GM12878 (cell line): ENCODE measurements around the gene BDH2. TPM values are rescaled to one million over a fixed set of nuclear protein-coding genes. Genes with fewer than 3 reads are reported as not detected.

Experiments used
- ATAC-seq: fragments of 200-7000 bp; cut with Tn5 transposase; 3 replicates; pipeline ENCODE4 v1.9.1; 2020; ENCODE audit warnings: mild to moderate bottlenecking, moderate library complexity
- BruUV-seq: library from RNA; stranded (reverse); fragments of 400-500 nt; replicated peaks from 2 replicates; lab custom pipeline; 2021; lab: Mats Ljungman, UMichigan
- CTCF ChIA-PET: fragments of 300-600 bp; sonication (Branson Sonifier 250); formaldehyde crosslinking; extraction: SDS; loops from one replicate; lab custom pipeline; 2021; ENCODE audit warnings: inconsistent platforms; lab: Yijun Ruan, JAX
- POLR2A ChIA-PET: fragments of 350-600 bp; formaldehyde crosslinking; extraction: SDS; loops from one replicate; lab custom pipeline; 2021; ENCODE audit warnings: inconsistent platforms; lab: Charles Lee
- RAD21 ChIA-PET: fragments of 300-600 bp; sonication (Branson Sonifier 250); formaldehyde crosslinking; loops from one replicate; lab custom pipeline; 2023; ENCODE audit warnings: antibody characterized with exemption; ENCODE audit not compliant: unreplicated experiment; lab: Charles Lee
- SMC1A ChIA-PET: fragments of 300-600 bp; sonication (Branson Sonifier 250); formaldehyde crosslinking; loops from one replicate; lab custom pipeline; 2023; ENCODE audit not compliant: unreplicated experiment, uncharacterized antibody; lab: Charles Lee
- DNase-seq: peaks from one replicate; pipeline ENCODE4 v3.0.0-alpha.2; 2011; ENCODE audit warnings: low read depth, low spot score
- FAIRE-seq: peaks from 3 replicates; lab custom pipeline; 2011; peaks lifted over from hg19 to GRCh38; lab: Jason Lieb, UNC
- H2AFZ ChIP-seq: 2 replicates; pipeline ENCODE4 v1.6.0; 2011; ENCODE audit warnings: low read depth, low read length, control low read depth; ENCODE audit not compliant: control insufficient read depth
- H3K27ac ChIP-seq: 2 replicates; pipeline ENCODE4 v1.5.1; 2011; ENCODE audit warnings: control low read depth; ENCODE audit not compliant: control insufficient read depth, insufficient read depth
- H3K27me3 ChIP-seq, 2 experiments: replicated peaks in 1 of 2; 2 replicates each; pipeline versions ENCODE4 v1.6.0 to v1.6.1; 2011; ENCODE audit warnings: low read length in 1 of 2; ENCODE audit not compliant: control insufficient read depth in 2 of 2, insufficient read depth in 2 of 2
- H3K36me3 ChIP-seq, 2 experiments: 2 replicates each; pipeline ENCODE4 v1.5.1; 2011; ENCODE audit warnings: low read length in 1 of 2; ENCODE audit not compliant: control insufficient read depth in 2 of 2, insufficient read depth in 2 of 2
- H3K4me1 ChIP-seq: 2 replicates; pipeline ENCODE4 v1.6.1; 2011; ENCODE audit warnings: mild to moderate bottlenecking, low read length, moderate library complexity, mixed read lengths; ENCODE audit not compliant: control insufficient read depth, insufficient read depth
- H3K4me2 ChIP-seq: 2 replicates; pipeline ENCODE4 v1.6.0; 2011; ENCODE audit warnings: control low read depth; ENCODE audit not compliant: control insufficient read depth, insufficient read depth
- H3K4me3 ChIP-seq: fragments of 200-600 bp; sonication (generic); 2 replicates; pipeline ENCODE4 v1.5.1; 2016
- H3K79me2 ChIP-seq: 2 replicates; pipeline ENCODE4 v1.6.0; 2011; ENCODE audit warnings: low read length; ENCODE audit not compliant: control insufficient read depth, insufficient read depth
- H3K9ac ChIP-seq: 2 replicates; pipeline ENCODE4 v1.8.0; 2011; ENCODE audit warnings: low read length, control low read depth, mixed read lengths; ENCODE audit not compliant: control insufficient read depth, insufficient read depth
- H3K9me3 ChIP-seq: replicated peaks from 3 replicates; pipeline ENCODE4 v1.5.1; 2011; ENCODE audit warnings: mild to moderate bottlenecking, low read length; ENCODE audit not compliant: control insufficient read depth, insufficient read depth
- H4K20me1 ChIP-seq: 2 replicates; pipeline ENCODE4 v1.6.0; 2011; ENCODE audit not compliant: control insufficient read depth, insufficient read depth
- CEBPB ChIP-seq, 2 experiments: fragments of 150-350 bp in 1 of 2; IDR thresholded peaks; 2 replicates each; pipeline ENCODE4 v1.6.1; 2012 to 2014; ENCODE audit warnings: low read depth in 2 of 2, low read length in 2 of 2, borderline replicate concordance in 1 of 2, inconsistent platforms in 1 of 2
- EGR1 ChIP-seq, 2 experiments: IDR thresholded peaks; 1 replicate in 1 of 2; 2 replicates in 1 of 2; pipeline ENCODE4 v1.6.1; 2011 to 2012; ENCODE audit warnings: low read depth in 2 of 2, low read length in 2 of 2, borderline replicate concordance in 1 of 2, mild to moderate bottlenecking in 1 of 2, moderate library complexity in 1 of 2
- FOXK2 ChIP-seq: fragments of 450-650 bp; IDR thresholded peaks from 2 replicates; pipeline ENCODE4 v1.6.1; 2017; ENCODE audit warnings: mild to moderate bottlenecking, moderate library complexity
- NFXL1 ChIP-seq: fragments of 450-650 bp; IDR thresholded peaks from 2 replicates; pipeline ENCODE4 v1.6.1; 2017; ENCODE audit warnings: antibody characterized with exemption, mild to moderate bottlenecking, borderline replicate concordance
- NFYB ChIP-seq: IDR thresholded peaks from 2 replicates; pipeline ENCODE4 v1.6.1; 2011; ENCODE audit warnings: low read depth, mild to moderate bottlenecking, low read length, improper control_type of control experiment, moderate library complexity; ENCODE audit not compliant: insufficient read depth
- NR2C1 ChIP-seq: fragments of 450-650 bp; IDR thresholded peaks from 2 replicates; pipeline ENCODE4 v1.6.1; 2017; ENCODE audit warnings: antibody characterized with exemption, mild to moderate bottlenecking, moderate library complexity
- RELA ChIP-seq: fragments of 450-650 bp; IDR thresholded peaks from 2 replicates; pipeline ENCODE4 v1.8.0; 2014; ENCODE audit warnings: borderline replicate concordance; ENCODE audit not compliant: partially characterized antibody
- SREBF1 ChIP-seq: IDR thresholded peaks from 2 replicates; pipeline ENCODE4 v1.6.1; 2012; ENCODE audit warnings: mild to moderate bottlenecking, low read length
- WGBS: methylation state at CpG from one replicate; pipeline ENCODE4 v1.1.6; 2016; ENCODE audit warnings: low lambda C conversion rate; ENCODE audit not compliant: insufficient replicate concordance, insufficient coverage; ENCODE audit errors: missing lambda C conversion rate; 5-methylcytosine and 5-hydroxymethylcytosine counted together
- in situ Hi-C: fragments of 300-500 bp; cut with MboI; formaldehyde crosslinking; loops from 9 replicates; pipeline ENCODE4 v1.14.3; 2018; ENCODE audit warnings: mixed read lengths
- intact Hi-C: fragments of 100-400 bp; cut with micrococcal nuclease; formaldehyde crosslinking; loops from one replicate; pipeline ENCODE4 v1.14.2; 2022; ENCODE audit not compliant: unreplicated experiment
- polyA plus RNA-seq, 11 experiments: library from polyadenylated mRNA; depleted of rRNA in 4 of 11; unstranded in 6 of 11; stranded (reverse) in 5 of 11; fragments of >200 nt; fragmentation: Nextera tagmentation in 4 of 11; fragmentation: Illumina TruSeq in 1 of 11; extraction: Ambion mirVana in 4 of 11; extraction: Trizol in 1 of 11; gene quantifications; 1 replicate in 1 of 11; 2 replicates in 10 of 11; pipeline versions ENCODE4 v1.2.1 to v1.2.3, GENCODE V29; 2011 to 2016; ENCODE audit warnings: inconsistent platforms in 2 of 11, missing spikeins in 2 of 11, low read depth in 1 of 11
- total RNA-seq, 4 experiments: library from RNA; depleted of rRNA in 3 of 4; stranded (reverse); fragments of >200 nt in 3 of 4; fragmentation: Illumina TruSeq in 1 of 4; extraction: Trizol in 1 of 4; gene quantifications; 2 replicates each; pipeline versions ENCODE4 v1.2.1 to v1.2.3, GENCODE V29; 2013 to 2021
- TF ChIP-seq, protein P1 (sequence below): fragments of 450-650 bp; formaldehyde crosslinking; IDR thresholded peaks from 2 replicates; pipeline ENCODE4 v1.5.0; 2022; ENCODE audit warnings: mild to moderate bottlenecking, missing genetic modification characterization
- TF ChIP-seq, protein P2 (sequence below): fragments of 450-650 bp; IDR thresholded peaks from 2 replicates; pipeline ENCODE4 v1.6.1; 2017; ENCODE audit warnings: mild to moderate bottlenecking, moderate library complexity

Gene BDH2
- total and polyA plus RNA-seq, 10 of the 15 experiments (the other 5 are each of a cell fraction or from before 2014, with no cell fraction given) = 20.9 to 47.3 (median 33.5) TPM

DNA sequence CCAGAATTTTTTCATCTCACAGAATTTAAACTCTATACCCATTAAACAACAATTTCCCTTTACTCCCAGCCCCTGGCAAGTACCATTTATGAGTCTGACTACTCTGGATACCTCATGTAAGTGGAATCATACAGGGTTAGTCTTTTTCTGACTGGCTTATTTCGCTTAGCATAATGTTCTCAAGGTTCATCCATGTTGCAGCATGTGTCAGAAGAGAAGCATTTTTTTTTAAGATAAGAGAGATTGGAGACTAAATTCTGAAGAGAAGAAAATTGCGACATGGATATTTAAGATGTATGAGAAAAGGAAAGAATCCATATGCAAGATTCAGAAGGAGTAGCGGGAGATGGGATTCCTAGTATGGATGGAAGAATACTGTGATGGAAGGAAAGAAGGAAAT is 68.8 kb downstream of the BDH2 start (continued):
- TF ChIP-seq, protein P1, sequence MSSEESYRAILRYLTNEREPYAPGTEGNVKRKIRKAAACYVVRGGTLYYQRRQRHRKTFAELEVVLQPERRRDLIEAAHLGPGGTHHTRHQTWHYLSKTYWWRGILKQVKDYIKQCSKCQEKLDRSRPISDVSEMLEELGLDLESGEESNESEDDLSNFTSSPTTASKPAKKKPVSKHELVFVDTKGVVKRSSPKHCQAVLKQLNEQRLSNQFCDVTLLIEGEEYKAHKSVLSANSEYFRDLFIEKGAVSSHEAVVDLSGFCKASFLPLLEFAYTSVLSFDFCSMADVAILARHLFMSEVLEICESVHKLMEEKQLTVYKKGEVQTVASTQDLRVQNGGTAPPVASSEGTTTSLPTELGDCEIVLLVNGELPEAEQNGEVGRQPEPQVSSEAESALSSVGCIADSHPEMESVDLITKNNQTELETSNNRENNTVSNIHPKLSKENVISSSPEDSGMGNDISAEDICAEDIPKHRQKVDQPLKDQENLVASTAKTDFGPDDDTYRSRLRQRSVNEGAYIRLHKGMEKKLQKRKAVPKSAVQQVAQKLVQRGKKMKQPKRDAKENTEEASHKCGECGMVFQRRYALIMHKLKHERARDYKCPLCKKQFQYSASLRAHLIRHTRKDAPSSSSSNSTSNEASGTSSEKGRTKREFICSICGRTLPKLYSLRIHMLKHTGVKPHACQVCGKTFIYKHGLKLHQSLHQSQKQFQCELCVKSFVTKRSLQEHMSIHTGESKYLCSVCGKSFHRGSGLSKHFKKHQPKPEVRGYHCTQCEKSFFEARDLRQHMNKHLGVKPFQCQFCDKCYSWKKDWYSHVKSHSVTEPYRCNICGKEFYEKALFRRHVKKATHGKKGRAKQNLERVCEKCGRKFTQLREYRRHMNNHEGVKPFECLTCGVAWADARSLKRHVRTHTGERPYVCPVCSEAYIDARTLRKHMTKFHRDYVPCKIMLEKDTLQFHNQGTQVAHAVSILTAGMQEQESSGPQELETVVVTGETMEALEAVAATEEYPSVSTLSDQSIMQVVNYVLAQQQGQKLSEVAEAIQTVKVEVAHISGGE (CRISPR knock-in tag) = no peak
- TF ChIP-seq CEBPB (IDR thresholded peaks at IDR 0.05; ENCODE audit: borderline replicate concordance in 1 of 2, low read depth in 2 of 2, low read length in 2 of 2) (no peak), NFXL1 (no peak), SREBF1 (no peak)

DNA sequence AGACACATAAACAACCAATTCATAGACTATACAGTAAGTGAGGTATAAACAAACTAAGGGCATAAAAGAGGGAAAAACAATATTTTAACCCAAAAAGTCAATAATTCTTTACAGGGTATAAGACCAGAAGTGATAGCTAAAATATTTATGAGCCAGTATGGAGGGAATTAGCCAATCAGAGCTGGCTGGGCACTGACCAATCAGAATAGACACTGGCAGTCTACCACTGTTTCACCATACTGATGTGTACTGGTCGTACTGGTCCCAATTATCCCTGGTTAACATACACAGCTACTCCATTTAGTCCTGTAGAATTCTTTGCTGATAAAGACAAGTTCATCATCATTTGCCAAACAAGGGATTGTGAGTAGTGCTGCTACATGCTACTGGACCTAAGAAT is 70.3 kb downstream of the BDH2 start:
- no peaks in the 10 kb centered on the region for H3K36me3 ChIP-seq
- no peaks in the 10 kb centered on the region for H3K4me1 ChIP-seq
- DNase-seq = no peak
- H2AFZ ChIP-seq = no peak overlapping the region
- H3K4me2 ChIP-seq = no peak overlapping the region
- CTCF ChIA-PET = interaction anchor here (0.6 to 3.7 kb wide), 4 partner anchors 15 to 380 kb away, joined by 3 to 16 read pairs (median 4); no protein-coding TSS in a partner anchor
- H3K9me3 ChIP-seq = no peaks in the 10 kb centered on the region
- no peak for ATAC-seq
- intact Hi-C loops = no loop called here
- WGBS = 100% methylated on average over 1 of the region's 1 CpG
- in situ Hi-C loops = no loop called here
- no peaks in the 10 kb centered on the region for H3K79me2 ChIP-seq
- POLR2A ChIA-PET = no interaction called here
- no peaks in the 10 kb centered on the region for H3K27me3 ChIP-seq
- no peaks in the 10 kb centered on the region for H4K20me1 ChIP-seq
- H3K9ac ChIP-seq = no peak overlapping the region
- H3K27ac ChIP-seq = no peak overlapping the region
- SMC1A ChIA-PET = interaction anchor here (0.8 to 1.2 kb wide), 5 partner anchors 15 to 319 kb away, joined by 3 read pairs; partner anchors contain the start of gene BDH2
- FAIRE-seq = no peak
- no TSS peak for BruUV-seq
- TF ChIP-seq NFYB (peak; percentile 66), RELA (no peak), FOXK2 (no peak), EGR1 (IDR thresholded peaks at IDR 0.05; ENCODE audit: borderline replicate concordance in 1 of 2, low read depth in 2 of 2, low read length in 2 of 2) (no peak), NR2C1 (no peak)
- TF ChIP-seq, protein P2, sequence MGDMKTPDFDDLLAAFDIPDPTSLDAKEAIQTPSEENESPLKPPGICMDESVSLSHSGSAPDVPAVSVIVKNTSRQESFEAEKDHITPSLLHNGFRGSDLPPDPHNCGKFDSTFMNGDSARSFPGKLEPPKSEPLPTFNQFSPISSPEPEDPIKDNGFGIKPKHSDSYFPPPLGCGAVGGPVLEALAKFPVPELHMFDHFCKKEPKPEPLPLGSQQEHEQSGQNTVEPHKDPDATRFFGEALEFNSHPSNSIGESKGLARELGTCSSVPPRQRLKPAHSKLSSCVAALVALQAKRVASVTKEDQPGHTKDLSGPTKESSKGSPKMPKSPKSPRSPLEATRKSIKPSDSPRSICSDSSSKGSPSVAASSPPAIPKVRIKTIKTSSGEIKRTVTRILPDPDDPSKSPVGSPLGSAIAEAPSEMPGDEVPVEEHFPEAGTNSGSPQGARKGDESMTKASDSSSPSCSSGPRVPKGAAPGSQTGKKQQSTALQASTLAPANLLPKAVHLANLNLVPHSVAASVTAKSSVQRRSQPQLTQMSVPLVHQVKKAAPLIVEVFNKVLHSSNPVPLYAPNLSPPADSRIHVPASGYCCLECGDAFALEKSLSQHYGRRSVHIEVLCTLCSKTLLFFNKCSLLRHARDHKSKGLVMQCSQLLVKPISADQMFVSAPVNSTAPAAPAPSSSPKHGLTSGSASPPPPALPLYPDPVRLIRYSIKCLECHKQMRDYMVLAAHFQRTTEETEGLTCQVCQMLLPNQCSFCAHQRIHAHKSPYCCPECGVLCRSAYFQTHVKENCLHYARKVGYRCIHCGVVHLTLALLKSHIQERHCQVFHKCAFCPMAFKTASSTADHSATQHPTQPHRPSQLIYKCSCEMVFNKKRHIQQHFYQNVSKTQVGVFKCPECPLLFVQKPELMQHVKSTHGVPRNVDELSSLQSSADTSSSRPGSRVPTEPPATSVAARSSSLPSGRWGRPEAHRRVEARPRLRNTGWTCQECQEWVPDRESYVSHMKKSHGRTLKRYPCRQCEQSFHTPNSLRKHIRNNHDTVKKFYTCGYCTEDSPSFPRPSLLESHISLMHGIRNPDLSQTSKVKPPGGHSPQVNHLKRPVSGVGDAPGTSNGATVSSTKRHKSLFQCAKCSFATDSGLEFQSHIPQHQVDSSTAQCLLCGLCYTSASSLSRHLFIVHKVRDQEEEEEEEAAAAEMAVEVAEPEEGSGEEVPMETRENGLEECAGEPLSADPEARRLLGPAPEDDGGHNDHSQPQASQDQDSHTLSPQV = no peak
- TF ChIP-seq, all 136 proteins: peak for 1
- no peak overlapping the region for H3K4me3 ChIP-seq
- RAD21 ChIA-PET = interaction anchor here (1.0 to 1.7 kb wide), 2 partner anchors 63 to 67 kb away, joined by 4 to 5 read pairs; no protein-coding TSS in a partner anchor
